Prostate gland (tissue), 2 donors: Measurements from ENCODE around the gene FAP. TPM values are rescaled to one million over a fixed set of nuclear protein-coding genes. Genes with fewer than 3 reads are reported as not detected.

ENCODE experiments used
- DNase-seq: peaks from one replicate; pipeline ENCODE4 v3.0.0-alpha.2; 2019; ENCODE audit warnings: low spot score
- H3K27ac ChIP-seq, 2 donors: fragments of 200-600 bp; sonication (generic); 2 replicates each; pipeline ENCODE4 v1.5.1; 2017 to 2019
- H3K27me3 ChIP-seq: fragments of 200-600 bp; sonication (generic); replicated peaks from 2 replicates; pipeline ENCODE4 v1.5.1; 2019; ENCODE audit not compliant: insufficient read depth
- H3K36me3 ChIP-seq, 2 donors: fragments of 200-600 bp; sonication (generic); 1 replicate in 1 of 2; 2 replicates in 1 of 2; pipeline versions ENCODE4 v1.5.1 to v1.8.1; 2017 to 2019
- H3K4me1 ChIP-seq: fragments of 200-600 bp; sonication (generic); replicated peaks from 2 replicates; pipeline ENCODE4 v1.5.1; 2019
- H3K4me3 ChIP-seq, 2 donors: fragments of 200-600 bp; sonication (generic); 2 replicates each; pipeline ENCODE4 v1.5.1; 2017 to 2019
- H3K9me3 ChIP-seq: fragments of 200-600 bp; sonication (generic); 2 replicates; pipeline ENCODE4 v1.5.1; 2017
- CTCF ChIP-seq, 4 experiments: fragments of 200-600 bp in 2 of 4; fragments of 450-650 bp in 2 of 4; sonication (generic) in 2 of 4; IDR thresholded peaks; 1 replicate in 3 of 4; 2 replicates in 1 of 4; pipeline ENCODE4 v1.5.1; 2016 to 2019; ENCODE audit warnings: antibody characterized with exemption in 4 of 4, mild to moderate bottlenecking in 2 of 4, moderate library complexity in 2 of 4
- POLR2A ChIP-seq: fragments of 450-650 bp; IDR thresholded peaks from one replicate; pipeline ENCODE4 v1.6.1; 2016; ENCODE audit warnings: antibody characterized with exemption, mild to moderate bottlenecking
- POLR2AphosphoS5 ChIP-seq: sonication (generic); formaldehyde crosslinking; IDR thresholded peaks from one replicate; pipeline ENCODE4 v1.6.1; 2017; ENCODE audit warnings: antibody characterized with exemption
- WGBS: methylation state at CpG from one replicate; pipeline ENCODE4 v1.1.5; 2018; 5-methylcytosine and 5-hydroxymethylcytosine counted together
- intact Hi-C: fragments of 100-400 bp; cut with DNase I; formaldehyde crosslinking; loops from one replicate; pipeline ENCODE4 v1.14.2; 2022
- total RNA-seq, 2 donors: library from RNA; depleted of rRNA; stranded (reverse); fragments of >200 nt; gene quantifications; one replicate each; pipeline ENCODE4 v1.1.0, GENCODE V29; 2016

FAP gene
- total RNA-seq, 2 donors from 2014 or later, result 2.0 TPM; not detected in 1

- H3K27me3 ChIP-seq, result no peaks in the 10 kb centered on the region
- no peaks in the 10 kb centered on the region for H3K36me3 ChIP-seq
- 67% methylated on average over 4 of the region's 4 CpGs for WGBS
Measured at GRCh38 chr2:162177301-162177700, 65.9 kb downstream of the FAP start.

GRCh38 chr2:162175714-162176113, 67.5 kb downstream of the FAP start:
- H3K9me3 ChIP-seq, result no peaks in the 10 kb centered on the region
- DNase-seq, result no peak
- no peak overlapping the region for H3K27ac ChIP-seq
- WGBS, result 22% methylated on average over 3 of the region's 3 CpGs
- H3K36me3 ChIP-seq, result no peaks in the 10 kb centered on the region
- H3K4me1 ChIP-seq, result no peaks in the 10 kb centered on the region
- intact Hi-C loops, result no loop called here
- TF ChIP-seq POLR2AphosphoS5, result no peak
- no peak for TF ChIP-seq POLR2A
- no peak for TF ChIP-seq CTCF (IDR thresholded peaks at IDR 0.05)
- no peaks in the 10 kb centered on the region for H3K27me3 ChIP-seq
- H3K4me3 ChIP-seq, result no peak overlapping the region

More at GRCh38 chr2:162177301-162177700, 65.9 kb downstream of the FAP start:
- no peak for DNase-seq
- Histone ChIP-seq H3K9me3 (no peaks in the 10 kb centered on the region), H3K27ac (no peak overlapping the region), H3K4me1 (no peaks in the 10 kb centered on the region), H3K4me3 (no peak overlapping the region)
- TF ChIP-seq CTCF (IDR thresholded peaks at IDR 0.05) (no peak), POLR2AphosphoS5 (no peak), POLR2A (no peak)
- intact Hi-C loops, result no loop called here

GRCh38 chr2:162174746-162175145, 68.5 kb downstream of the FAP start:
- intact Hi-C loops, result no loop called here
- H3K4me1 ChIP-seq, result no peaks in the 10 kb centered on the region
- H3K27ac ChIP-seq, result no peak overlapping the region
- WGBS, result 87% methylated on average over 5 of the region's 5 CpGs
- no peak for DNase-seq
- H3K9me3 ChIP-seq, result no peaks in the 10 kb centered on the region
- no peaks in the 10 kb centered on the region for H3K36me3 ChIP-seq
- TF ChIP-seq POLR2A (no peak), CTCF (IDR thresholded peaks at IDR 0.05) (no peak), POLR2AphosphoS5 (no peak)
- no peaks in the 10 kb centered on the region for H3K27me3 ChIP-seq
- no peak overlapping the region for H3K4me3 ChIP-seq

GRCh38 chr2:162172802-162173370, 70.4 kb downstream of the FAP start:
- intact Hi-C loops, result no loop called here
- 67% methylated on average over 1 of the region's 1 CpG for WGBS

More at GRCh38 chr2:162172802-162173370, 70.4 kb downstream of the FAP start:
- Histone ChIP-seq H3K9me3 (no peaks in the 10 kb centered on the region), H3K27ac (no peak overlapping the region), H3K36me3 (no peaks in the 10 kb centered on the region), H3K4me3 (no peak overlapping the region), H3K27me3 (no peaks in the 10 kb centered on the region), H3K4me1 (no peaks in the 10 kb centered on the region)
- no peak for DNase-seq
- TF ChIP-seq POLR2A (no peak), POLR2AphosphoS5 (no peak), CTCF (IDR thresholded peaks at IDR 0.05) (no peak)
